ENCODE results near the gene HECTD3.
"Not testable (repeated sequence)": the region's sequence is repeated elsewhere in the genome, so short reads cannot be mapped to it uniquely, and the experiment has no call there.

HECTD3 gene

GRCh38 chr1:44988531-44989156, 22.5 kb downstream of the HECTD3 start:
- no peak for DNase-seq (ENCODE audit: low spot score)

DNA sequence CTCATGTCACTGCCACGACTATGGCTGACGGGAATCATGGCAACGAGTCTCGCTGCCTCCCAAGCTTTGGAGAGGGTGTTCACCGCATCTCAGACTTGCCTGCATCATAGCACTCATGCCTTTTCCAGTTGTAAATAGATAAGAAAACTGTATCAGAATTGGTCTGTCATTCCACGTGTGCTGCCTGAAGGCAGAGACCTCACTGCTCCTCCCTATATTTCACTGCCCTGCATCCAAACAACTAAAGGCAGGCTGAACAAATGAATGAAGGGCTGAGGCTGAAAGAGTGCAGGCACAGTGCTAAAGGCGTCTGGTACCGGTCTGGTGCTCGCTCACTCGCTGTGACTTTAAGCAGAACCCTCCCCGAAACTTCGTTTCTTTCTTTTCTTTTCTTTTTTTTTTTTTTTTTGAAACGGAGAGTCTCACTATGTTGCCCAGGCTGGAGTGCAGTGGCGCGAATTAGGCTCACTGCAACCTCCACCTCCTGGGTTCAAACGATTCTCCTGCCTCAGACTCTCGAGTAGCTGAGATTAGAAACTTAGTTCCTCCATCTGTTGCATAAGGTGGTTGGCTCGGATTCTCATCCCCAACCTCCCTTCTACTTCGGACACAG, 25.3 kb downstream of the HECTD3 start:
- DNase-seq (ENCODE audit: low spot score), result no peak

GRCh38 chr1:44977372-44977771, 33.8 kb downstream of the HECTD3 start:
- not testable (repeated sequence) for DNase-seq (ENCODE audit: low spot score)

DNA sequence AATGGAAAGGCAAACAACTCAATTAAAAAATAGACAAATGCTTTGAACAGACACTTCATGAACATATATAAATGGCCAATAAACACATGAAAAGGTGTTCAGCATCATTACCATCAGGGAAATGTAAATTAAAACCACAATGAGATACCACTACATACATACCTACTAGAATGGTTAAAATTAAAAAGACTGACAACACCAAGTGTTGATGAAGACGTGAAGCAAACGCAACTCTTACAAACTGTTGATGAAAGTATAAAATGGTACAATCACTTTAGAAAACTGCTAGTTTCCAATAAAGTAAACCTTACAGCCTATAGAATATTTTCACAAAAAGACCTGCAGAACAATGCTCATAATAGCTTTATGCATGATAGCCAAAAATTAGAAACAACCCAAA, 34.9 kb downstream of the HECTD3 start:
- no peak for DNase-seq (ENCODE audit: low spot score)

DNA sequence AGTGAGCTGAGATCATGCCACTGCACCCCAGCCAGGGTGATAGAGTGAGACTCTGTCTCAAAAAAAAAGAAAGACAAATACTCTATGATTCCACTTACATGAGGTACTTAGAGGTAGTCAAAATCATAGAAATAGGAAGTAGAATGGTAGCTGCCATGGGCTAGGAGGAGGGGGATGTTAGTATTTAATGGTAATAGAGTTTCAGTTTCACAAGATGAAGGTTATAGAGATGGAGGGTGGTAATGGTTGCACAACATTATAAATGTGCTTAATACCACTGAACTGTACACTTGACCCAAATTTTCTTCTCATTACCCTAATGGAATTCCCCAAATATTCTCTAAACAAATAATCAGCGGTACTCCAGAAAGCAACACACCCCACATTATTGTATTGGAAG, 37.5 kb downstream of the HECTD3 start:
- no peak for DNase-seq (ENCODE audit: low spot score)

- no peak for DNase-seq (ENCODE audit: low spot score)
These were observed 40.8 kb downstream of the HECTD3 start for GRCh38 chr1:44970317-44970716.

DNA sequence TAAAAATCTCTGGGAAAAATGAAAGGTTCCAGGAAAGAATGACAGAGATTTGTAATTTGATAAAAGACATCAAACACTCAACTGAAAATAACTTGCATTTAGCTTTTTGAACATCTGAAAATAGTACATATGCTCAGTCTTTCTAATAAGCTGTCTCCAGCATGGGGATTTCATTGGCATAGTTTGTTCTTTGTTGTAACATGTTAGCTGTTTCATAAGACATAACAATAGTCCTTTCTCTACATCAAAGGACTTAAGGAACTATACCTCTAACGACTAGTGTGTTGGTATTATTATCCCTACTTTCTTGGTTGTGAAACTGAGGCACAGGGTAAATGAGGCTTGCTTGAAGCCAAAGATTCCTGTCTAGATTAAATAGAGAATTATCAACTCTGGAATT, 46.7 kb downstream of the HECTD3 start:
- no peak for DNase-seq (ENCODE audit: low spot score)

GRCh38 chr1:44962729-44963128, 48.4 kb downstream of the HECTD3 start:
- no peak for DNase-seq (ENCODE audit: low spot score)

DNA sequence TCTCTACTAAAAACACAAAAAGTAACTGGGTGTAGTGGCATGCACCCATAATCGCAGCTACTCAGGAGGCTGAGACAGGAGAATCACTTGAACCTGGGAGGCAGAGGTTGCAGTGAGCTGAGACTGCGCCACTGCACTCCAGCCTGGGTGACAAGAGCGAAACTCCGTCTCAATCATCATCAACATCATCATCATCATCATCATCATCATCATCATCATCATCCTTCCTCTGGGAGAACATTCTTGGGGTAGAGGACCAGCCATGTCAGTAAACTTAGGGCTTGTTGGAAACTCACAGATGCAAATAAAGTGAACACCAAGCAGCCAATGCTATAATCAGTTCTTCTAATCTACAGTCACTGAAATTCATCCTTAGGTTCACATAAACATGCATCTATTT, 49.1 kb downstream of the HECTD3 start:
- not testable (repeated sequence) for DNase-seq (ENCODE audit: low spot score)

DNA sequence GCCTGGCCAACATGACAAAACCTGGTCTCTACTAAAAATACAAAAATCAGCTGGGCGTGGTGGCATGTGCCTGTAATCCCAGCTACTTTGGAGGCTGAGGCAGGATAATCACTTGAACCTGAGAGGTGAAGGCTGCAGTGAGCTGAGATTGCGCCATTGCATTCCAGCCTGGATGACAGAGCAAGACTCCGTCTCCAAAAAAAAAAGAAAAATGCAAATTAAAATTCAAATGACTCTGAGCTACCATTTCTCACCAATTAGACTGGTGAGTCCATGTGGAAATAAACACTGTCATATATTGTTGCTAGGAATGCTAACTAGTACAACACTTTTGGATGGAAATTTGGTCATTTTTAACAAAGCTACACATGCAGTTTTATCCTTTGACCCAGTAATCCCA, 53.6 kb downstream of the HECTD3 start:
- DNase-seq (ENCODE audit: low spot score), result not testable (repeated sequence)

DNA sequence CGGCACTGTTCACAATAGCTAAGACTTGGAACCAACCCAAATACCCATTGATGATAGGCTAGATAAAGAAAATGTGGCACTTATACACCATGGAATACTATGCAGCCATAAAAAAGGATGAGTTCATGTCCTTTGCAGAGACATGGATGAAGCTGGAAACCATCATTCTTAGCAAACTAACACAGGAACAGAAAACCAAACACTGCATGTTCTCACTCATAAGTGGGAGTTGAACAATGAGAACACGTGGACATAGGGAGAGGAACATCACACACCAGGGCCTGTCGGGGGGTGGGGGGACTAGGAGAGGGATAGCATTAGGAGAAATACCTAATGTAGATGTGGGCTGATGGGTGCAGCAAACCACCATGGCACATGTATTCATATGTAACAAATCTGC, 55.0 kb downstream of the HECTD3 start:
- not testable (repeated sequence) for DNase-seq (ENCODE audit: low spot score)

All from COLO829 (cell line).